ENCODE measurements around the gene CACNG8.
"Not testable (repeated sequence)": the region's sequence is repeated elsewhere in the genome, so short reads cannot be mapped to it uniquely, and the experiment has no call there.

Gene CACNG8

DNA sequence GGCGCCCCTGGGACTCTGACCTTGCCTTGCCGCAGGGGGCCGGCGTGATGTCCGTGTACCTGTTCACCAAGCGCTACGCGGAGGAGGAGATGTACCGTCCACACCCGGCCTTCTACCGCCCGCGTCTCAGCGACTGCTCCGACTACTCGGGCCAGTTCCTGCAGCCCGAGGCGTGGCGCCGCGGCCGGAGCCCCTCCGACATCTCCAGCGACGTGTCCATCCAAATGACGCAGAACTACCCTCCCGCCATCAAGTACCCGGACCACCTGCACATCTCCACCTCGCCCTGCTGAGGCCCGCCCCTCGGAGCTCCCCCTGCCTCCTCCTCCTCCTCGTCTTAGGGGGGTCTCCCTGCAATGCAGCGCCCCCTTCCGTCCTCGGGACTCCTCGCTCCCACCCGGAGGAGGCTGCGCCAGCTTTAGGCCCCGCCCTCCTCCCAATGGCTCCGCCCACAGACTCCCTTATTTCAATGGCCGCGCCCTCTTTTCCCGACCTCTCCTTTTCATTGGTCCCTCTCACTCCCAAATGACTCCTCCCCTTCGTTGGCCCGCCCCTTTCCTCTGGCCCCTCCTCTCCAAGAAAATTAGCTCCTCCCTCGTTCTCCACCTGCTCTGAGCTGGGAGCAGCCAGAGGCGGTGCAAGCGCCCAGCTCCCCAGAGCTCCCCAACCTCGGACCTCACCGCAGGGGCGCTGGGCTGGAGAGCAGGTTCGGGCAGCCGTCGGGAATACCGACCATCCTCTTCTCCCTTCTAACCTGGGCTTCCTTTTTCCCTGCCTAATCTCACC, 20.5 kb upstream of the CACNG8 start:
- DNase-seq (ENCODE audit: low read depth): peak; percentile 10
- no peak overlapping the region for H3K4me3 ChIP-seq (ENCODE audit: control insufficient read depth, low read depth, low read length)
- TF ChIP-seq, protein P1, sequence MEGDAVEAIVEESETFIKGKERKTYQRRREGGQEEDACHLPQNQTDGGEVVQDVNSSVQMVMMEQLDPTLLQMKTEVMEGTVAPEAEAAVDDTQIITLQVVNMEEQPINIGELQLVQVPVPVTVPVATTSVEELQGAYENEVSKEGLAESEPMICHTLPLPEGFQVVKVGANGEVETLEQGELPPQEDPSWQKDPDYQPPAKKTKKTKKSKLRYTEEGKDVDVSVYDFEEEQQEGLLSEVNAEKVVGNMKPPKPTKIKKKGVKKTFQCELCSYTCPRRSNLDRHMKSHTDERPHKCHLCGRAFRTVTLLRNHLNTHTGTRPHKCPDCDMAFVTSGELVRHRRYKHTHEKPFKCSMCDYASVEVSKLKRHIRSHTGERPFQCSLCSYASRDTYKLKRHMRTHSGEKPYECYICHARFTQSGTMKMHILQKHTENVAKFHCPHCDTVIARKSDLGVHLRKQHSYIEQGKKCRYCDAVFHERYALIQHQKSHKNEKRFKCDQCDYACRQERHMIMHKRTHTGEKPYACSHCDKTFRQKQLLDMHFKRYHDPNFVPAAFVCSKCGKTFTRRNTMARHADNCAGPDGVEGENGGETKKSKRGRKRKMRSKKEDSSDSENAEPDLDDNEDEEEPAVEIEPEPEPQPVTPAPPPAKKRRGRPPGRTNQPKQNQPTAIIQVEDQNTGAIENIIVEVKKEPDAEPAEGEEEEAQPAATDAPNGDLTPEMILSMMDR (conservative IDR thresholded peaks at IDR 0.05; ENCODE audit: control insufficient read depth, insufficient read depth, low read depth, low read length): no peak

- DNase-seq (ENCODE audit: low read depth): no peak
- H3K4me3 ChIP-seq (ENCODE audit: control insufficient read depth, low read depth, low read length): no peak overlapping the region
- TF ChIP-seq, protein P1 (conservative IDR thresholded peaks at IDR 0.05; ENCODE audit: control insufficient read depth, insufficient read depth, low read depth, low read length): no peak
These were observed 18.3 kb upstream of the CACNG8 start for GRCh38 chr19:53944416-53944815.

DNA sequence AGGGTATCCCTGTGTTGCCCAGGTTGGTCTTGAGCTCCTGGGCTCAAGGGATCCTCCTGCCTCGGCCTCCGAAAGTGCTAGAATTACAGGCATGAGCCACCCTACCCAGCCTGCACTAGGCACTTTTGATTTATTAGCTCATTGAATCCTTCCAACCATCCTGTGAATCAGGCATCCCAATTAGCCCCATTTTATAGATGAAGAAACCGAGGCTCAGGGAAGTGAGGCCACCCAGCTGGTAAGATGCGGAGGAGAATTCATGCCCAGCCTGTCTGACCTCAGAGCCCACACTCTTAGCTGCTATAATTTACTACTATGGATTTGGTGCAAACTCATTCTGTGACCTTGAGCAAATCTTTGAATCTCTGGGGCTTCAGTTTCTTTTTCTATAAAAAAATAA, 17.8 kb upstream of the CACNG8 start:
- H3K4me3 ChIP-seq (ENCODE audit: control insufficient read depth, low read depth, low read length): no peak overlapping the region
- TF ChIP-seq, protein P1 (conservative IDR thresholded peaks at IDR 0.05; ENCODE audit: control insufficient read depth, insufficient read depth, low read depth, low read length): no peak
- no peak for DNase-seq (ENCODE audit: low read depth)

DNA sequence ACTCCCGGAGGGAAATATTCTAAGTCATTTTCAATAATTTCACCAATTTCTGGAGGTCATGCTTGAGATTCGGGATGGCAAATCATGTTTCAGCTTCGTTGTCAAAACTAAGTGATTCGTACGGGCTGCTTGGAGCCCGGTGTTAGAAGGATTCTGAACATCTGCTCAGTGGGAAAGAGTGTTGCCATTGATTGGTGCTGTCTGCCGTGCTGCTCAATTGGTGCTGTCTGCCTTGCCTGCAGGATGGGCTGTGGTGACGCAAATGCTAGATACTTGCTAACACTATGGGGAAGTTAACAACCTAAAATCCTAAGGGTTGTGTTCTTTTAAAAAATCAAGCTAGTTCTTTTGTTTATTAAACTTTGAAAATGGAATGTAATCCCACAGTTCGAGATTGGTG, 17.3 kb upstream of the CACNG8 start:
- DNase-seq (ENCODE audit: low read depth): peak; percentile 18
- TF ChIP-seq, protein P1 (conservative IDR thresholded peaks at IDR 0.05; ENCODE audit: control insufficient read depth, insufficient read depth, low read depth, low read length): no peak
- H3K4me3 ChIP-seq (ENCODE audit: control insufficient read depth, low read depth, low read length): no peak overlapping the region

DNA sequence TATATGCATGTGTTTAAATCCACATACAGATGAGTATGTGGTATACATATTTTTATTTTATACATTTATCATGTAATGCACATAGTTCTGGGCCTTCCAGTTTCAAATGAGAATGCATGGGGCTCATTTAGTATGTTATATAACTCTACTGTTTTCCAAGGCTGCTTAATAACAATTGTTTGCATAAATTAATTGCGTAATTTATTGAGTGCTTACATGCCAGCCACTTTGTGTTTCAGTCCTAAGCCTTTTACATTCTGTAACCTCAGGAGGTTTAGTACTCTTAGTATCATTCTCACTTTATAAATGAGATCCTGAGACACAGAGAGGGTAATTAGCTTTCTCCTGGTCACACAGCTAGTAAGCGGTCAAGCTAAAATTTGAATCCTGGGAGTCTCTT, 16.7 kb upstream of the CACNG8 start:
- TF ChIP-seq, protein P1 (conservative IDR thresholded peaks at IDR 0.05; ENCODE audit: control insufficient read depth, insufficient read depth, low read depth, low read length): no peak
- no peak for DNase-seq (ENCODE audit: low read depth)
- H3K4me3 ChIP-seq (ENCODE audit: control insufficient read depth, low read depth, low read length): no peak overlapping the region

- TF ChIP-seq, protein P1 (conservative IDR thresholded peaks at IDR 0.05; ENCODE audit: control insufficient read depth, insufficient read depth, low read depth, low read length): peak; percentile 16
- peak; percentile 8 for DNase-seq (ENCODE audit: low read depth)
- H3K4me3 ChIP-seq (ENCODE audit: control insufficient read depth, low read depth, low read length): no peak overlapping the region
These were observed 15.1 kb upstream of the CACNG8 start for GRCh38 chr19:53947624-53948023.

GRCh38 chr19:53948611-53949010, 14.1 kb upstream of the CACNG8 start:
- H3K4me3 ChIP-seq (ENCODE audit: control insufficient read depth, low read depth, low read length); DNase-seq (ENCODE audit: low read depth): not testable (repeated sequence)
